H1 (cell line): ENCODE results near the gene STAC. TPM values are rescaled to one million over a fixed set of nuclear protein-coding genes. Genes with fewer than 3 reads are reported as not detected.

ENCODE experiments used
- ASH2L ChIP-seq: fragments of 200-600, 300-600 bp; sonication (generic); IDR thresholded peaks from one replicate; pipeline ENCODE4 v1.7.1; 2017; ENCODE audit warnings: low read length
- CTCF ChIP-seq, 3 experiments: IDR thresholded peaks; 1 replicate in 2 of 3; 2 replicates in 1 of 3; pipeline versions ENCODE4 v1.5.1 to v1.6.1; 2011; ENCODE audit warnings: low read length in 3 of 3, mild to moderate bottlenecking in 3 of 3, inconsistent platforms in 2 of 3, low read depth in 1 of 3, moderate library complexity in 1 of 3; ENCODE audit not compliant: insufficient read depth in 1 of 3; ENCODE audit errors: control extremely low read depth in 1 of 3
- HDAC2 ChIP-seq, 2 experiments: fragments of 300-600 bp in 1 of 2; sonication (generic) in 1 of 2; IDR thresholded peaks; 2 replicates each; pipeline ENCODE4 v1.6.1; 2011 to 2012; ENCODE audit warnings: low read depth in 2 of 2, low read length in 2 of 2, mild to moderate bottlenecking in 2 of 2, moderate library complexity in 2 of 2, borderline replicate concordance in 1 of 2, inconsistent platforms in 1 of 2
- RBBP5 ChIP-seq: IDR thresholded peaks from 2 replicates; pipeline ENCODE4 v1.7.1; 2012; ENCODE audit warnings: low read depth, mild to moderate bottlenecking, inconsistent platforms, low read length, moderate library complexity, borderline replicate concordance
- RXRA ChIP-seq: IDR thresholded peaks from 2 replicates; pipeline ENCODE4 v1.6.1; 2011; ENCODE audit warnings: low read depth, mild to moderate bottlenecking, low read length, moderate library complexity; ENCODE audit not compliant: insufficient read depth
- SP1 ChIP-seq: IDR thresholded peaks from 2 replicates; pipeline ENCODE4 v1.6.1; 2011; ENCODE audit warnings: low read depth, low read length
- TAF7 ChIP-seq: optimal IDR thresholded peaks from 2 replicates; pipeline ENCODE3; 2011; ENCODE audit warnings: low read depth, mild to moderate bottlenecking, inconsistent platforms, low read length, moderate library complexity, borderline replicate concordance
- polyA plus RNA-seq, 7 experiments: library from polyadenylated mRNA; depleted of rRNA in 3 of 7; stranded (reverse) in 5 of 7; unstranded in 2 of 7; fragments of >200 nt in 5 of 7; fragments of 200-250 nt in 2 of 7; gene quantifications; 1 replicate in 5 of 7; 2 replicates in 1 of 7; 4 replicates in 1 of 7; pipeline versions ENCODE4 v1.2.1 to v1.2.3, GENCODE V29; 2011 to 2013; ENCODE audit warnings: missing spikeins in 2 of 7, mixed read lengths in 2 of 7
- total RNA-seq: library from RNA; stranded (reverse); fragmentation: NEBNext Ultra II Directional; extraction: Animal tissue kit (Norgen Biotek cat#: 25700); gene quantifications from 2 replicates; pipeline ENCODE4 v1.2.1, GENCODE V29; 2021

Gene STAC
- total and polyA plus RNA-seq, 2 of the 8 experiments (the other 6 are each of a cell fraction or from before 2014, with no cell fraction given), result 8.0 to 18.1 TPM

- TF ChIP-seq RBBP5, result no peak
- TF ChIP-seq RXRA, result no peak
- no peak for TF ChIP-seq TAF7
- no peak for TF ChIP-seq SP1
- TF ChIP-seq ASH2L, result no peak
- TF ChIP-seq CTCF (IDR thresholded peaks at IDR 0.05; ENCODE audit: control extremely low read depth in 1 of 3, insufficient read depth in 1 of 3, low read depth in 1 of 3, low read length in 3 of 3), result no peak
- no peak for TF ChIP-seq HDAC2 (IDR thresholded peaks at IDR 0.05; ENCODE audit: borderline replicate concordance in 1 of 2, low read depth in 2 of 2, low read length in 2 of 2)
- TF ChIP-seq, all 59 proteins: peak for 0
Measured at GRCh38 chr3:36379872-36380220, 458 bp upstream of the STAC start (continued).
